Activated CD8-positive, alpha-beta memory T cell treated with anti-CD3 and anti-CD28 coated beads, Interleukin-2, amount 50 U/mL, for 1 hour (primary cell): ENCODE data around the gene NRARP.
"Not testable (repeated sequence)": the region's sequence is repeated elsewhere in the genome, so short reads cannot be mapped to it uniquely, and the experiment has no call there.

Experiments used
- DNase-seq: peaks from one replicate; pipeline ENCODE4 v3.0.0-alpha.2; 2020; ENCODE audit errors: extremely low read depth

NRARP gene, protein sequence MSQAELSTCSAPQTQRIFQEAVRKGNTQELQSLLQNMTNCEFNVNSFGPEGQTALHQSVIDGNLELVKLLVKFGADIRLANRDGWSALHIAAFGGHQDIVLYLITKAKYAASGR

DNA sequence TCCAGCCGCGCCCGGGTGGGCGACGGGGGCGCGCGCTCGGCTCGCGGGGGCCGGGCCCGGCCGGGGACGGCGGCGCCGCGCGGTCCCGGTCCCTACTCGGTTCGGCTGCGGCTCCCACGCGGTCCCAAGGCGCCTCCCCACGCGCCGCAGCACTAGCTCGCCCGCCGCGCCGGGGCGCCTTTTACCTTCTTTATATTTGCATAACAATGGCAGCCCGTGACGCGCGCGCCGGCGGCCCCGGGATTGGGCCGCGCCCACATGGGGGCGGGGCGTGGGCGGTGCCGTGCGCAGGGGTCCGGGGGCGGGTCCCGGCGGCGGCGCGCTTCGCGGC is at the start of gene NRARP:
TSS of gene NRARP (minus strand) at position 154 of the 331 bp plus-strand sequence. CDS start 343 bp downstream, outside the sequence.
- DNase-seq = peak; percentile 77

DNA sequence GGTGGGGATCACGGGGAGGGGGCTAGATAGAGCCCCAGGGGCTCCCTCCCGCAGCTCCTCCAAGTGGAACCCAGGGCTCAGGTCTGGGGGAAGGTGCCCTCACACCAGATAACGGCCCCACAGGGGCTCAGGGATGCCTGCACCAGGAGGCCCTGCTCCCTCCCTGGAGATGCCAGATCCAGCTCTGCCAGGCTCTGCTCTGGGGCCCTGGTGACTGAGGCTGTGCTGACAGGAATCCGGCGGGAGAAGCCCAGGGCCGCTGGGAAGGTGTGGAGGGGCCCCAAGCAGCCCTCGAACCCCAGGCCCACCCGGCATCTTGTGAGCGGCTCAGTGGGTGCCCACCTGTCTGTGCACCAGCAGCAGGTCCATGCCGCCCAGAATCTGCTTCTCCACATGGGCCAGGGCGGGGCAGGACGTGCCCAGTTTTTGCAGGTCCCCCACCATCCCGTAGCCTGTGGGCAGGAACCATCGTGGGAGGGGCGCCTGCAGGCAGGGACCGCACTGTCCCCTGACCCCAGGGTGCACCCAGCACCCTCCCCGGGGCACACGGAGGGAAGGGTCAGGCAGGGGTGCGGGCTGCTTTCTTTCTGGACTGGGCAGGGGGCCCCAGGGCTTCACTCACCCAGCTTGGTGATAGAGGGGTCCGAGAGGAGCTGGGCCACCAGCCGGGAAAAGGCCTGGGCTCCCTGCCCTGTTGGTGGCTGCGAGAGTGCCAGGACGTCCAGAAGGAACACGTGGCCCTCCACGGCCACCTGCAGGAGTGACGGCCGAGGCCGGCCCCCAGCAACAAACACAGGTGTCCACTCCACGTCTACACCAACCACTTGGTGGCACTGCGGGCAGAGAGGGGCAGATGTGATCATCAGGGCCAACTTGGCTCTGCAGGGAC is 48.9 kb upstream of the NRARP start:
- no peak for DNase-seq

DNA sequence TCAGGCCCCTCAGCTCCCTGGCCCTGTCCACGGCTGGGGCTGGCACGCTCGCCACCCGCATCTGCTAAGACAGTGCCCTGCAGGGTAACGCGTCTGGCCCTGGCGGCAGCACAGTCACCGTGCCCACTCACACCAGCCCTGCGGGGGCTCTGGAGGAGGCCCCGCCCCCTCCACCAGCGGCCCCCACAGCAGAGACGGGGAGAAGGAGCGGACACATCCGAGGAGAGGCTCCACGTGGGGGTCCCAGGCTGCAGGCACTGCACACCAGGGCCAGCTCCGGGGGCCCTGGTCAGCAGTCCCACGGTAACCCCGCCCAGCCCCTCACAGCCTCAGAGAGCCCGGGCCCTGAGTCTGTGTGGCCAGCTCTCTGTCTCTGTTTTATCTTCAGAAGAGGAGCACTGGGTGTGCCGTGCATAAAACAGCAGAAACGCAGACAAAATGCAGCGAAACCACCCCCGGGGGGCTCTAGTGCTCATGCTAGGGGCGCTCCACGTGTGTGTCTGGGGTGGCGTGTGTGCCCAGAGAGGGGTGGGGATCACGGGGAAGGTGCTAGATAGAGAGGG is 47.5 kb upstream of the NRARP start:
- no peak for DNase-seq

DNA sequence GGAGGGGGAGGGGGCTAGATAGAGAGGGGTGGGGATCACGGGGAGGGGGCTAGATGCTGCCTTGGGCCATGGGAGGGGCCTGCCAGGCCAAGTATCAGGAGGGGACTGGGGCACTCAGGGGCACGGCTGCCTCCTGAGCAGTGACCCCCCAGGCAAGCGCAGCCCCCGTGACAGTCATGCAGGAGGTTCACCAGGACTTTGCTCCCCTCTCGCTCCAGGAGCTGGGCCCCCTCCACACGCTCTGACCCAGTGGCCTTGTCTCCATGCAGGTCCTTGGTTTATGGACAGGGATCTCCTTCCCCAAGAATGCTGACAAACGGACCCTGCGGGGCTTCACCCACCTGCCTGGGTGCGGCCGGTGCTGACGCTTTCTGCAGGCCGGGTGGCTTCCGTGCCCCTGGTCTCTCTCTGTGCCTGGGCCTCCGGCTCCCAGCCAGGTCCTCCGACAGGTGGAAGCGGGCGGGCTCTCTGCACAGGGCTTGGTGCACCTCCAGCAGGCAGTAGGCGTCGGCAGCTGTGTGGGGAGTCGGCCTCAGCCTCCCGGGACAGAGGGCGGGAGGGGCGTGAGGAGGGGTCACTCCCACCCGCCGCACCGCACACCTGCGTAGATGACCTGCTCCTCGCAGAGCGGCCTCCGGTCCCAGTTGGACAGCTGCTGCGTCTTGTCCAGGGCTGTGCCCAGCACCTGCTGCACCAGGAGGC is 46.8 kb upstream of the NRARP start:
- no peak for DNase-seq

DNA sequence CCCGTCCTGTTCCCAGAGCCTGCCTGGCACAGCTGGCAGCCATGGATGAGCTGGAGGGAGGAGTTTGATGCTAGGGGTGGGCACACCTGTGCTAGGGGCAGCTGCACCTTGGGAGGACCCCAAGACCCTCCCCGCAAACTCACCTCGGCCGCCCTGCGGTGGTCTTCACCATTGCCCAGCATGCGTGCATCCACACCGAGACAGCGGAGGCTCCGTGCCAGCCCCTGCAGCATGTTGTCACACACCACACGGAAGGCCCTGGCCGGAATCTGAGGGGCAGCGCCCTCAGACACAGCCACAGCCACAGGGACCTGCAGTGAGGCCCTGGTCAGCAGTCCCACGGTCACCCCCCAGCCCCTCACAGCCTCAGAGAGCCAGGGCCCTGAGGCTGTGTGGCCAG is 45.9 kb upstream of the NRARP start:
- no peak for DNase-seq

DNA sequence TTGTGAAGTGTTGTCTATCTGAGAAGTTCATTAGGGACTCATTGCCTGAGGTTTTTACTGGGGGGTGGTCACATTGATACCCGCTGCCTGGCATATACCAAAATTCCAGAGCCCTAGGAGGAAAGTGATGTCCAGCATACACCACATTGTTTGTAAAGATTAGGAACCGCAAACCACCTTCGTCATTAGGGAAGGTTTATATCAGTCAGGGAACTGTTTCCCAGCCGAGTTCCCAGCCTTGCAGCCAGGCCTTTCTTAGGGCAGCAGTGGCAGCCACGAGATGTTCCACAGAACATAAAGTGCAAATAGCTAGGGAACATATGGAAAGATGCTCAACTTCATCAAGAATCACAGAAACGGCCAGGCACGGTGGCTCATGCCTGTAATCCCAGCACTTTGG is 40.4 kb upstream of the NRARP start:
- no peak for DNase-seq

DNA sequence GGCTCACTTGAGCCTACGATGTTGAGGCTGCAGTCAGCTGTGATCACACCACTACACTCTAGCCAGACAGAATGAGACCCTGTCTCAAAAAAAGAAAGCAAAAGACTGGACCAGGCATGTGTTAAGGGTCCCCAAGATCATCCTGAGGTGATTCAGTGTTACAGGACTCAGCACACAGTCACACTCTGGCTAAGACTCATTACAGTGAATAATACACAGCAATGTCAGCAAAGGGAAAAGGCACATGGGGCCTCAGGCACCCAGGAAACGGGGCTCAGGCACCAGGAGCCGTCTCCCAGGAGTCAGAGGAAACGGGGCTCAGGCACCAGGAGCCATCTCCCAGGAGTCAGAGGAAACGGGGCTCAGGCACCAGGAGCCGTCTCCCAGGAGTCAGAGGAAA is 39.2 kb upstream of the NRARP start:
- no peak for DNase-seq

DNA sequence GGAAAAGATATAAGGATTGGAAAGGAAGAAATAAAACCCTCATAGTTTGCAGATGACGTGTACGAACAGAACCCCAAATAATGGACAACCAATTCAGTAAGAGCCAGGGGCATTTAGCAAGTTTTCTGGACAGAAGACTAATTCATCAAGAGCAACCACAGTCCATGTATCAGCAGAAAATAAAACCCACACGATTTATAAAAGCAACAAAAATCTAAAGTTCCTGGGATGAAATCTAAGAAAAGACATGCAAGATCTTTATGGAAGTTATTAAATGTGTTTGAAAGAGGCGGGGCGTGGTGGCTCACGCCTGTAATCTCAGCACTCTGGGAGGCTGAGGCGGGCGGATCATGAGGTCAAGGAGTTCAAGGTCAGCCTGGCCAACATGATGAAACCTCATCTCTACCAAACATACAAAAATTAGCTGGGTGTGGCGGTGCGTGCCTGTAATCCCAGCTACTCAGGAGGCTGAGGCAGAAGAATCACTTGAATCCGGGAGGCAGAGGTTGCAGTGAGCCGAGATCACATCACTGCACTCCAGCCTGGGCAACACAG is 37.9 kb upstream of the NRARP start:
- not testable (repeated sequence) for DNase-seq

DNA sequence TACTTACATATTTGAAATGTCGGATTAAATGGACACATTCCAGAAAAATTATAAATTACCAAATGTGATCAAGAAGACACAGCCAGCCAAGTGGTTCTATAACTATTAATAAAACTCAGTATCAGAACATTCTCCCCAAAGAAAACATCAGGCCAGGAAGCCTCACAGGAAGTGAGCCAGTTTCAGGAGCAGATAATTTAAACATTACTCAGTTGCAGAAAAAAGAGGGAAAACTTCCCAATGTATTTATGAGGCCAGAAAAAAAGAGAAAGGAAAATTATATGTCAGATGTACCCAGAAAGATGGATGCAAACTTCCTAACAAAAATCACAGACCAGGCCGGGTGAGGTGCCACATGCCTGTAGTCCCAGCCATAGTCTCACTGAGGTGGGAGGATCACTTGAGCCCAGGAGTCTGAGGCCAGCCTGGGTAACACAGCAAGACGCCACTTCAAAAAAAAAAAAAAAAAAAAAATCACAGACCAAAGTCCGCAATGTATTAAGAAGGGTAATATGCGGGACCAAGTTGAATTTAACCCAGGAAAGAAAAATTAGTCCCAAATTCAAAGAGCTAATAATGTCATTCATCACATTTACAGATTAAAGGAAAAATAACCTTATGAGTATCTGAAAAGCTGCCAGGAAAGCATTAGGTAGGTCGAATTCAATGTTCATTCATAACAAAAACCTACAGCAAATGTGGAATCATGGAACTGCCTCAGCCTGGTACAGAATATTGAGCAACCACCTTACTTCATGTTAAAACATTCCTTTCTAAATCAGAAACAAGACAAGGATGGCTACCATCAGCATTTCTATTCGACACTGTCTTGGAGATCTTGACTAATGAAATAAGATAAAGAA is 37.2 kb upstream of the NRARP start:
- DNase-seq = no peak

DNA sequence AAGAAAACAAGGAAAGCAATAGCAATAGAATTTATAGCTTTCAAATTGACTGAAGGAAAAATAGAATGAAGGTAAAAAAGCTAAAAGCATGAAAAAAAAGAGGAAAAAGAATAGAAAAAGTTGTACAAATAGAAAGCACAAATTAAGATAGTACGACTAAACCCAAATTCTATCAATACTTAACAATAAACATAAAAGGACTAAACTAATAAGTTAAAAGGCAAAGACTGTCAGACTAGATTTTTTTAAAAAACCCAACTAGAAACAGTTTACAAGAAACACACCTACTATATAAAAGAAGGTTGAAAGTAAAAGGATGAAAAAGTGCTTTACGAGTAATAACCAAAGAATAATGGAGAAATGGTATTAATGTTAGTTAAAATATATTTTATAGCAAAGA is 34.7 kb upstream of the NRARP start:
- DNase-seq = no peak

DNA sequence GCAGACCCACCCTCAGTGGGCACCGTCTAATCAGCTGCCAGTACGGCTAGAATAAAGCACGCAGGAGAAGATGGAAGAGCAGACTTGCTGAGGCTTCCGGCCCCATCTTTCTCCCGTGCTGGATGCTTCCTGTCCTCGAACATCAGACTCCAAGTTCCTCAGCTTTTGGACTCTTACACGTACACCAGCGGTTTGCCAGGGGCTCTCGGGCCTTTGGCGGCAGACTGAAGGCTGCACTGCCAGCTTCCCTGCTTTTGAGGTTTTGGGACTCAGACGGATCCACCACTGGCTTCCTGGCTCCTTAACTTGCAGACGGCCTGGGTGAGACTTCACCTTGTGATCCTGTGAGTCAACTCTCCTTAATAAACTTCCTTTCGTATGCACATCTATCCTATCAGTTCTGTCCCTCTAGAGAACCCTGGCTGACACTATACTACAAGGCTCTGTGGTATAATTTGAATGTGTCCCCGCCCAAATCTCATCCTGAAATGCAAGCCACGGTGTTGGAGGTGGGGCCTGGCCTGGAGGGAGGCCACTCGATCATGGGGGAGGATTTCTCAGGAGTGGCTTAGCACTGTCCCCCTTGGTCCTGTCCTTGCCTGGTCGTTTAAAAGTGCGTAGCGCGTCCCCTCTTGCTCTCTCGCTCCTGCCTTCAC is 31.1 kb upstream of the NRARP start:
- no peak for DNase-seq

DNA sequence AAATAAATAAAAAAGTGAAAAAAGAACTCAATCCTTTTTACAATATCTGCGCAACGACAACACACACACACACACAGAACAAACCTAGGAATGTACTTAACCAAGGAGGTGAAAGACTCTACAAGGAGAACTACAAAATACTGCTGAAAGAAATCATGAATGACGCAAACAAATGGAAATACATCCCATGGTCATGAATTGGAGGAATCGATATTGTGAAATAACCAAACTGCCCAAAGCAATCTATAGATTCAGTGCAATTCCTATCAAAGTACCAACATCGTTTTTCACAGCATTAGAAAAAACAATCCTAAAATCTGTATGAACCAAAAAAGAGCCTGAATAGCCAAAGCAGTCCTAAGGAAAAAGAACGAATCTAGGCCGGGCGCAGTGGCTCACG is 29.9 kb upstream of the NRARP start:
- no peak for DNase-seq

DNA sequence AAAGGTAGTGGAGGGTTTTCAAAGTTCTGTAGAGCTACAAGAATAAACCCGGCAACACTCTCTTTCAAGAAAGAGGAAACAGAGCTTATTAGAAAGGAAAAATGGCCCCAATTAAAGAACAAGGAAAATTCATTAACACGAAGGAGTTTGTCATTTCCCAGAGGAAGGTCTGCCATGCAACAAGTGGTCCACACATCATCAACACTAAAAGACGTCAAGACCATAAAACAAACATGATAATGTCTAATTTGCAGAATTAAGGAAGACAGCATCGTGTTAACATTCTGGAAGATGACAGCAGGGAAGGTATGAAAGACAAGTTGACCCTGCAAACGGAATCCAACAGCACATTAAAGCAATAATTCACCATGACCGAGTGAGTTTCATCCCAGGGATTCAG is 28.6 kb upstream of the NRARP start:
- DNase-seq = no peak

DNA sequence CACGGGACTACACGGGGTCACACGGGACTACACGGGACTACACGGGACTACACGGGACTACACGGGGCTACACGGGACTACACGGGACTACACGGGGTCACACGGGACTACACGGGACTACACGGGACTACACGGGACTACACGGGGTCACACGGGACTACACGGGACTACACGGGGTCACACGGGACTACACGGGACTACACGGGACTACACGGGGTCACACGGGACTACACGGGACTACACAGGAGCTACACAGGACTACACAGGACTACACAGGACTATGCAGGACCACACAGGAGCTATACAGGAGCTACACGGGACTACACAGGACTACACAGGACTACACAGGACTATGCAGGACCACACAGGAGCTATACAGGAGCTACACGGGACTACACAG is 27.5 kb upstream of the NRARP start:
- DNase-seq = not testable (repeated sequence)

DNA sequence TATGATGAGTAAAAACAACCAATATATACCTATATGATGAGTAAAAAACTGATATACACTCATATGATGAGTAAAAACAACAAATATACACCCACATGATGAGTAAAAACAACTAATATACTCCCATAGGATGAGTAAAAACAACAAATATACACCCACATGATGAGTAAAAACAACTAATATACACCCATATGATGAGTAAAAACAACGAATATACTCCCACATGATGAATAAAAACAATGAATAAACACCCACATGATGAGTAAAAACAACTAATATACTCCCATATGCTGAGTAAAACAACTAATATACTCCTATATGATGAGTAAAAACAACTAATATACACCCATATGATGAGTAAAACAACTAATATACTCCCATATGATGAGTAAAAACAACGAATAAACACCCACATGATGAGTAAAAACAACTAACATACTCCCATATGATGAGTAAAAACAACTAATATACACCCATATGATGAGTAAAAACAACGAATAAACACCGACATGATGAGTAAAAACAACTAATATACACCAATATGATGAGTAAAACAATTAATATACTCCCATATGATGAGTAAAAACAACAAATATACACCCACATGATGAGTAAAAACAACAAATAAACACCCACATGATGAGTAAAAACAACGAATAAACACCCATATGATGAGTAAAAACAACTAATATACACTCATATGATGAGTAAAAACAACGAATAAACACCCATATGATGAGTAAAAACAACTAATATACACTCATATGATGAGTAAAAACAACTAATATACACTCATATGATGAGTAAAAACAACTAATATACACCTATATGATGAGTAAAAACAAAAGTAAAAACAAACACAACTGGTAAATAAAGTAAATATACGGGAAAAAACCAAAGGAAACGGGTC is 25.8 kb upstream of the NRARP start:
- DNase-seq = not testable (repeated sequence)

DNA sequence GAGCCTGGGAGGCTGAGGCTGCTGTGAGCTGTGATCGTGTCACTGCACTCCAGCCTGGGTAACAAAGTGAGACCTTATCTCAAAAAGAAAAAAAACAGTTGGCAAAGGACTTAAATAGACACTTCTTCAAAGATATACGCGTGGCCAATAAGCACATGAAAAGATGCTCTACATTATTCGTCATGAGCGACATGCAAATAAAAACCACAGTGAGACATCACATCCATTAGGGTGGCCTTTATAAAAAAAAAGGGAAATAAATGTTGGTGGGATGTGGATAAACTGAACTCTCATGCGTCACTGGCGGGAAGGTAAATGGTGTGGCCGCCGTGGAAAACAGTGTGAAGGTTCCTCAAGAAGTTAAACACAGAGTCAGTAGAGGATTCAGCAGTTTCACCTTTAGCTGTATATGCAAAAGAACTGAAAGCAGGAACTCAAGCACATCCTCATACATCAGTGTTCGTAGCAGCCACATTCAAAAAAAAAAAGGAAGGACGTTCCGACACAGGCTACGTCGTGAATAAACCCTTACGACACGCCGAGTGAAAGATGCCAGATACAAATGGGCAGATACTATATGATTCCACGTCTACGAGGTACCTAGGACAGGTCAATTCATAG is 24.5 kb upstream of the NRARP start:
- DNase-seq = no peak

DNA sequence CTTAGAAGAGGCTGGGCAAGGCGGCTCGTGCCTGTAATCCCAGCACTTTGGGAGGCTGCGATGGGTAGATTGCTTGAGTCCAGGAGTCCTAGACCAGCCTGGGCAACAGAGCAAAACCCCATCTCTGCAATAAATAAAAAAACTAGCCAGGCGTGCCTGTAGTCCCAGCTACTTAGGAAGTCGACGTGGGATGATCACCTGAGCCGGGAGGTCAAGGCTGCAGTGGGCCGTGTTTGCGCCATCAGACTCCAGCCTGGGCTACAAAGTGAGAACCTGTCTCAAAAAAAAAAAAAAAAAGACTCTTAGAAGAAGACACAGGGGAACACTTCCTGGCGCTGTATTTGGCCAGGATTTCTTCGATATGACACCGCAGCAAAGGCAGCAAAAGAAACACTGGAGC is 23.7 kb upstream of the NRARP start:
- no peak for DNase-seq

DNA sequence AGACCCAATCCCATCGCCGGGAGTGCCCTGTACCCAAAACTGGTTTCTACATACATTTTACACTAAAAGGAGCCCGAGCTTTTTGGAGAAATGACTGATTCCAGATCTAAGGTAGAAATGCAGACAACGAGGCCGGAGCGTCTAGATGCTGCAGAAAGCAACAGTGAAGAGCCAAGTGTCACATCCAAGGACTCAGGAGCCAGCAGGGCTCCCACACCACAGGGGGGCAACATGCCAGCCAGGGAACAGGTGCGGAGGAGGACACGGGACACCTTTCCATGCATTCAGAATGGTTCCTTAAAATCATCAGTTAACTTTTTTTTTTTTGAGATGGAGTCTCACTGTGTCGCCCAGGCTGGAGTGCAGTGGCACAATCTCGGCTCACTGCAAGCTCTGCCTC is 23.1 kb upstream of the NRARP start:
- DNase-seq = no peak

DNA sequence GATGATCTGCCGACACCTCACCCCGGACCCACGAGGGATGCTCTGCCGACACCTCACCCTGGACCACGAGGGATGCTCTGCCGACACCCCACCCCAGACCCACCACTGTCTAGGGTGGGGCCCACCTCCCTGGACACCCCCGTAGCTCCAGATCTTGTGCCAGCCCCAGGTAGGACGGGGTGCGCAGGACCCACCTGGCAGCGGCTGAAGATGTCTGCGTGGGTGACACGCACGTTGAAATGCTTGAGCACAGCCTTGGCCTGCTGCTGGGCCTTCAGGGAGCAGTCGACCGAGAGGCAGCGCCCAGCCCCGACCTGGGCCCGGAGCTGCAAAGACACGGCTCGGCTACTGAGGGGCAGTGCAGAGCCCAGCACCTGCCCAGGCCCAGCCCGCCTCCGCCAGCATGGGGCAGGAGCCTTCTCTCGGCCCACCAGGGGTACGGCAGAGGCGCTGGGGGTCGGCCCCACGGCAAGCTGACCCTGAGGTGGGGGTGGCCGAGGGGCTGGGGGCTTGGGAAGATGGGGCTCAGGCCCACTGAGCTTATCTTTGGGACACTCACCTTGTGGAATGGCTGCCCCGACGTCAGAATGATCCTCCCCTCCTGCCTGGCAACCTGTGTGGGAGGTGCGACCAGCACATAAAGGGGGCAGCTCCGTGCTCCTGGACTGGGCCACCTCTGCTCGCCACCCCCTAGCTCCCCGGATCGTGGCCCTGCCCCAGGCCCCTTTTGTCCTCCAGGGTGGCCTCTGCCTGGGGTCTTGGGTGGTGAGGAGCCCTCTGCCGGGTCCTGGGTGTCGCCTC is 21.7 kb upstream of the NRARP start:
- DNase-seq = no peak
